HepG2 (cell line): ENCODE data around the gene GABARAPL2. TPM values are rescaled to one million over a fixed set of nuclear protein-coding genes. Genes with fewer than 3 reads are reported as not detected.
A peak's percentile ranks its signal among the peaks of the same experiment; 100 is the strongest.

Experiments used
- HOXA7 ChIP-seq: sonication (generic); formaldehyde crosslinking; IDR thresholded peaks from 2 replicates; pipeline ENCODE4 v1.8.1; 2022; ENCODE audit warnings: mild to moderate bottlenecking, missing genetic modification reagents, moderate library complexity
- JUN ChIP-seq: sonication (generic); formaldehyde crosslinking; IDR thresholded peaks from 2 replicates; pipeline ENCODE4 v1.4.0; 2020; ENCODE audit warnings: mild to moderate bottlenecking, missing genetic modification reagents
- MTERF4 ChIP-seq: sonication (generic); formaldehyde crosslinking; IDR thresholded peaks from 2 replicates; pipeline ENCODE4 v1.8.0; 2023; ENCODE audit warnings: mild to moderate bottlenecking, missing genetic modification reagents
- RNF219 ChIP-seq: sonication (generic); formaldehyde crosslinking; IDR thresholded peaks from 2 replicates; pipeline ENCODE4 v1.5.0; 2020; ENCODE audit warnings: mild to moderate bottlenecking, missing genetic modification reagents
- SPEN ChIP-seq: sonication (generic); formaldehyde crosslinking; IDR thresholded peaks from 2 replicates; pipeline ENCODE4 v1.5.1; 2020; ENCODE audit warnings: low read depth, mild to moderate bottlenecking, missing genetic modification reagents
- ZNF646 ChIP-seq: sonication (generic); formaldehyde crosslinking; IDR thresholded peaks from 2 replicates; pipeline ENCODE4 v1.9.0; 2021; ENCODE audit warnings: mild to moderate bottlenecking, missing genetic modification reagents
- ZSCAN20 ChIP-seq: sonication (generic); formaldehyde crosslinking; IDR thresholded peaks from 2 replicates; pipeline ENCODE4 v1.4.0; 2020; ENCODE audit warnings: missing genetic modification reagents, mild to moderate bottlenecking, borderline replicate concordance
- polyA plus RNA-seq, 8 experiments: library from polyadenylated mRNA; depleted of rRNA in 3 of 8; stranded (reverse) in 7 of 8; unstranded in 1 of 8; fragments of >200 nt; fragmentation: Illumina TruSeq in 4 of 8; extraction: Trizol in 4 of 8; gene quantifications; 2 replicates each; pipeline versions ENCODE4 v1.2.1 to v1.2.3, GENCODE V29; 2011 to 2016; ENCODE audit warnings: low read depth in 4 of 8, missing spikeins in 1 of 8, mixed read lengths in 1 of 8; ENCODE audit not compliant: insufficient read depth in 1 of 8
- total RNA-seq, 5 experiments: library from RNA; depleted of rRNA; stranded (reverse); fragments of >200 nt; fragmentation: Illumina TruSeq; extraction: Trizol; gene quantifications; 2 replicates each; pipeline ENCODE4 v1.2.3, GENCODE V29; 2016; ENCODE audit warnings: low read depth in 1 of 5

Gene GABARAPL2
- total and polyA plus RNA-seq, 2 of the 13 experiments (the other 11 are each of a cell fraction or from before 2014, with no cell fraction given), result 76.4 to 83.0 TPM

GRCh38 chr16:75593825-75594820 lies 27.9 kb downstream of the GABARAPL2 start (continued):
- no peak for TF ChIP-seq RNF219 (CRISPR knock-in tag)
- TF ChIP-seq HOXA7 (CRISPR knock-in tag), result no peak
- peak; percentile 36; the same call in 1 of the 2 replicates for TF ChIP-seq ZNF646 (CRISPR knock-in tag)
- no peak for TF ChIP-seq SPEN
- TF ChIP-seq JUN (CRISPR knock-in tag), result no peak
- TF ChIP-seq MTERF4 (CRISPR knock-in tag), result 0 out of 2 replicates have a peak, but pooled peaks have one; percentile 36
- TF ChIP-seq ZSCAN20 (CRISPR knock-in tag), result no peak
